B cell (primary cell): ENCODE results near the gene GPX6. TPM values are rescaled to one million over a fixed set of nuclear protein-coding genes. Genes with fewer than 3 reads are reported as not detected.

ENCODE experiments used
- ATAC-seq: fragments of 200-7000 bp; cut with Tn5 transposase; one replicate; pipeline ENCODE4 v1.10.0; 2021; ENCODE audit warnings: low read depth, mild to moderate bottlenecking, moderate number of reproducible peaks, moderate library complexity
- CTCF ChIA-PET: fragments of 350-600 bp; sonication (Branson Sonifier 250); formaldehyde crosslinking; loops from one replicate; lab custom pipeline; 2021; ENCODE audit warnings: antibody characterized with exemption, inconsistent platforms; lab: Charles Lee
- POLR2A ChIA-PET: fragments of 350-600 bp; sonication (Branson Sonifier 250); formaldehyde crosslinking; loops from one replicate; lab custom pipeline; 2021; ENCODE audit warnings: antibody characterized with exemption; lab: Charles Lee
- DNase-seq: peaks from one replicate; pipeline ENCODE4 v3.0.0; 2013
- H2AFZ ChIP-seq: 2 replicates; pipeline ENCODE4 v1.6.1; 2012; ENCODE audit warnings: mild to moderate bottlenecking, low read depth, low read length; ENCODE audit not compliant: insufficient read depth, poor library complexity, severe bottlenecking
- H3K27ac ChIP-seq, 2 donors: 1 replicate in 1 of 2; 2 replicates in 1 of 2; pipeline ENCODE4 v1.5.1; 2012 to 2013; ENCODE audit warnings: low read length in 2 of 2, mild to moderate bottlenecking in 2 of 2, moderate library complexity in 1 of 2
- H3K27me3 ChIP-seq, 4 experiments: fragments of 200-600 bp in 1 of 4; sonication (generic) in 1 of 4; replicated peaks in 1 of 4; 1 replicate in 2 of 4; 2 replicates in 2 of 4; pipeline versions ENCODE4 v1.6.1 to v1.7.0; 2013 to 2016; ENCODE audit warnings: low read length in 3 of 4, mild to moderate bottlenecking in 2 of 4, mixed read lengths in 1 of 4, moderate library complexity in 1 of 4; ENCODE audit not compliant: insufficient read depth in 4 of 4, control insufficient read depth in 3 of 4; ENCODE audit errors: control extremely low read depth in 1 of 4
- H3K36me3 ChIP-seq, 2 experiments: replicated peaks in 1 of 2; 1 replicate in 1 of 2; 2 replicates in 1 of 2; pipeline versions ENCODE4 v1.6.1 to v1.7.1; 2013; ENCODE audit warnings: low read length in 1 of 2; ENCODE audit not compliant: insufficient read depth in 2 of 2, control insufficient read depth in 1 of 2; ENCODE audit errors: control extremely low read depth in 1 of 2, extremely low read depth in 1 of 2
- H3K4me1 ChIP-seq, 2 donors: fragments of 200-600 bp in 1 of 2; sonication (generic) in 1 of 2; 1 replicate in 1 of 2; 2 replicates in 1 of 2; pipeline versions ENCODE4 v1.5.1 to v1.6.1; 2013 to 2017; ENCODE audit warnings: low read length in 2 of 2; ENCODE audit not compliant: control insufficient read depth in 2 of 2, insufficient read depth in 2 of 2
- H3K4me2 ChIP-seq: replicated peaks from 2 replicates; pipeline ENCODE3; 2012; ENCODE audit warnings: mild to moderate bottlenecking, low read depth, low read length; ENCODE audit not compliant: poor library complexity, severe bottlenecking
- H3K4me3 ChIP-seq, 5 experiments: fragments of 200-600 bp in 1 of 5; sonication (generic) in 1 of 5; 1 replicate in 3 of 5; 2 replicates in 2 of 5; pipeline versions ENCODE4 v1.5.1 to v1.7.0; 2011 to 2016; ENCODE audit warnings: low read length in 4 of 5, mild to moderate bottlenecking in 4 of 5, low read depth in 2 of 5, control low read depth in 1 of 5, moderate library complexity in 1 of 5; ENCODE audit not compliant: insufficient read depth in 1 of 5; ENCODE audit errors: control extremely low read depth in 1 of 5, extremely low read depth in 1 of 5
- H3K79me2 ChIP-seq: fragments of 200-600 bp; sonication (generic); one replicate; pipeline ENCODE4 v1.6.0; 2016; ENCODE audit warnings: low read length; ENCODE audit not compliant: control insufficient read depth, insufficient read depth
- H3K9ac ChIP-seq: fragments of 200-600 bp; sonication (generic); 2 replicates; pipeline ENCODE4 v1.6.1; 2017; ENCODE audit warnings: mild to moderate bottlenecking, low read length, moderate library complexity
- H3K9me3 ChIP-seq, 3 donors: one replicate each; pipeline versions ENCODE4 v1.6.1 to v1.7.1; 2013; ENCODE audit warnings: low read length in 2 of 3; ENCODE audit not compliant: control insufficient read depth in 2 of 3, insufficient read depth in 1 of 3; ENCODE audit errors: control extremely low read depth in 1 of 3
- H4K20me1 ChIP-seq: 2 replicates; pipeline ENCODE4 v1.6.0; 2012; ENCODE audit warnings: mild to moderate bottlenecking, low read length; ENCODE audit not compliant: insufficient read depth, control insufficient read depth, poor library complexity, severe bottlenecking
- H3K27ac Mint-ChIP-seq: one replicate; pipeline ENCODE4 v1.8.0; 2021; ENCODE audit warnings: mixed read lengths
- H3K27me3 Mint-ChIP-seq: one replicate; pipeline ENCODE4 v1.8.0; 2021; ENCODE audit warnings: mixed read lengths
- H3K4me1 Mint-ChIP-seq: one replicate; pipeline ENCODE4 v1.8.0; 2021; ENCODE audit warnings: mixed read lengths
- H3K4me3 Mint-ChIP-seq: one replicate; pipeline ENCODE4 v1.8.0; 2021; ENCODE audit warnings: mixed read lengths
- H3K9me3 Mint-ChIP-seq: one replicate; pipeline ENCODE4 v1.8.0; 2022; ENCODE audit warnings: mixed read lengths; ENCODE audit not compliant: insufficient read depth
- CTCF ChIP-seq: fragments of 200-600 bp; IDR thresholded peaks from one replicate; pipeline ENCODE4 v1.8.0; 2022; ENCODE audit warnings: antibody characterized with exemption, mild to moderate bottlenecking
- EZH2 ChIP-seq: IDR thresholded peaks from 2 replicates; pipeline ENCODE4 v1.6.1; 2012; ENCODE audit warnings: borderline replicate concordance, low read depth, mild to moderate bottlenecking, moderate library complexity, low read length; ENCODE audit not compliant: insufficient read depth, poor library complexity, severe bottlenecking
- WGBS: methylation state at CpG from one replicate; pipeline ENCODE4 v1.1.5; 2013; ENCODE audit warnings: missing lambda C conversion rate; ENCODE audit not compliant: insufficient coverage; 5-methylcytosine and 5-hydroxymethylcytosine counted together
- intact Hi-C: fragments of 100-400 bp; cut with micrococcal nuclease; formaldehyde crosslinking; loops from one replicate; pipeline ENCODE4 v1.10.0; 2022
- polyA plus RNA-seq: library from polyadenylated mRNA; depleted of rRNA; stranded (reverse); fragments of >200 nt; gene quantifications from 2 replicates; pipeline ENCODE4 v1.2.3, GENCODE V29; 2012
- total RNA-seq, 2 donors: library from RNA; stranded (reverse); fragments of 120-200 nt in 1 of 2; gene quantifications; 1 replicate in 1 of 2; 2 replicates in 1 of 2; pipeline versions ENCODE4 v1.2.3 to v1.2.4, GENCODE V29; 2013 to 2022

Gene GPX6
- total and polyA plus RNA-seq, 2 donors (not counting 1 experiment from before 2014, with no cell fraction given) = not detected

- 70% methylated on average over 2 of the region's 3 CpGs for WGBS
Measured at GRCh38 chr6:28486988-28487742, 28.4 kb downstream of the GPX6 start.

More at GRCh38 chr6:28486988-28487742, 28.4 kb downstream of the GPX6 start:
- intact Hi-C loops = no loop called here
- Histone ChIP-seq H3K36me3 (no peaks in the 10 kb centered on the region), H3K9me3 (peaks cover 0 to 12% (median 0%) of the 10 kb centered on the region in 3 donors), H2AFZ (no peak overlapping the region), H3K4me2 (no peak overlapping the region), H3K27me3 (peaks cover 0 to 41% (median 26%) of the 10 kb centered on the region in 4 experiments), H3K9ac (no peak overlapping the region), H3K4me1 (peaks cover 14 to 21% of the 10 kb centered on the region in 2 donors), H3K79me2 (no peaks in the 10 kb centered on the region), H4K20me1 (no peaks in the 10 kb centered on the region), H3K4me3 (no peak overlapping the region), H3K27ac (no peak overlapping the region)
- no peak for ATAC-seq
- ChIA-PET POLR2A (no interaction called here), CTCF (no interaction called here)
- Mint-ChIP-seq H3K4me1 (peaks cover 24% of the 10 kb centered on the region), H3K27ac (no peak overlapping the region), H3K27me3 (peaks cover 75% of the 10 kb centered on the region), H3K9me3 (no peaks in the 10 kb centered on the region), H3K4me3 (no peak overlapping the region)
- TF ChIP-seq EZH2 (no peak), CTCF (no peak)
- DNase-seq = no peak
